HG03060 (cell line): ENCODE measurements around the gene COL25A1.
"Not testable (repeated sequence)": the region's sequence is repeated elsewhere in the genome, so short reads cannot be mapped to it uniquely, and the experiment has no call there.

Experiments
- ATAC-seq: cut with Tn5 transposase; IDR thresholded peaks from one replicate; pipeline ENCODE4 v1.9.1; 2021; ENCODE audit warnings: low read depth, moderate number of reproducible peaks; ENCODE audit not compliant: unreplicated experiment

COL25A1 gene

GRCh38 chr4:109134268-109134667 lies 168.2 kb downstream of the COL25A1 start:
- no peak for ATAC-seq

DNA sequence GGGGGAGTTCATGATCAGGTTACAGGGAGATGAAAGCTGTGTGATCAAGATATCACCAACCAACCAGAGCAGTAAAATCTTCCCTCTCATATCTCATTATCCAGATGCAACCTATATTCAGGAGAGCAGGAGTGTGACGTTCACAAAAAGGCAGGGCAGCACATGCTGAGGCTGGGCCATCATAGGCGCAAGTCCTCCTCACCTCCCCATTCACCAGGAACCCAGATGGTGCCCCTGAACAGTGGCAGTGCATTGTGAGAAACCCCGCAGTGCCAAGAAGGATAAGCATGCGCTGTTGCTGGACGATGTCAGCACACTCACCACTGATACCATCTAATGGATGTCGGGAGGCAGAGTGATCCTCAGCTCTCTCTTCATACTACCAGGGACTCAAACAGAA lies 170.9 kb downstream of the COL25A1 start:
- no peak for ATAC-seq

DNA sequence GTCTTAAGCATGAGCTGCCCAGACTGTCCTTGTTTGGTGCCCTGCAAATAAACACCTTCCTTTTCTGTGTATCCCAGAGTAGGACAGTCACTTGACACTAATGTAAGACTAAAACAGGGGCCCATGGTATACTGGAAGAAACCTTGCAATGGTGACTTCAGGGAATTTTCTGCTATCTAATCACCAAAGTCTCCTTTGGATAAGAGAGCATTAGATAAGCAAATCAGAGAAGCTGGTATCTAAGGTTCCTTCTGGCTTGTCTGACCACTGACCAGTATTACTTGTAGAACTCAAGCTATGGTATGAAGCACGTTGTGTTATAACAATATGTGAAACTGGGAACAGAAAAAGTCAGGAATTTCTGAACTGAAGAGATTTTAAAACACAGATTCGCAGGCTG lies 173.9 kb downstream of the COL25A1 start:
- ATAC-seq = no peak

DNA sequence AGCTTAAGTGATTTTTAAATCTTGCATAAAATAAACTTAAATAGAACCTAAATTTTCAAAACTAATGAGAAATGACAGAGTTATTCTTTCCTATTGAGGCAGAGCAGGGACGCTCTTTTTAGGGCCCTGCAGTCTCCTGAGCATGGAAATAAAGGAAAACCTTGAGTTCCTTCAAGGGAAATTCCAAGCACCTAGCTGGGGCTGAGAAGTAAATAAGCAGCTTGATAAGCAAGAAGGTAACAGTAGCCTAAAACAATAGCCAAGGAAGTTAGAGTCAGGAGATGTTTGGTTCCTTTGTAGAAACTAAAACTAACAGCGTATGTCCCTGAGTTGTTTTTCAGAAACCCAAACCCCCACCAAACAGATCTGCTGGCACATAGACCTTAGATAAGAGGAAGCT lies 174.6 kb downstream of the COL25A1 start:
- ATAC-seq = no peak

DNA sequence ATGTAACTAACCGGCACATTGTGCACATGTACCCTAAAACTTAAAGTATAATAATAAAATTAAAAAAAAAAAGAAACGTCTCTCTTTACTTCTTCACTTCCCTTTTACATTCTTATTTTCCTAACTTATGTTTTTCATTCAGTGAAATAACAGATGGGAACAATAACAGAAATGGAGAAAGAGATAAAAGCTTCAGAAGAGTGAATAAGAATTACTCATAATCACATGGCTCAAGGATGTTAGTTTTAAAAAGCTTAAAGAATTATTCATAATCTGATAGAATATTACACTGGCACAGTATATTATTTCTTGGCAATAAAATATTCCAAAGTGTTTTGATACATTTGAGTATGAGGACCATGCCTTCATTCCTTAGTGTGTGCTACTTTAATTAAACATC lies 175.6 kb downstream of the COL25A1 start:
- no peak for ATAC-seq

- ATAC-seq = no peak
Measured at GRCh38 chr4:109125084-109125483, 177.4 kb downstream of the COL25A1 start.

GRCh38 chr4:109123951-109124350 lies 178.5 kb downstream of the COL25A1 start:
- no peak for ATAC-seq

DNA sequence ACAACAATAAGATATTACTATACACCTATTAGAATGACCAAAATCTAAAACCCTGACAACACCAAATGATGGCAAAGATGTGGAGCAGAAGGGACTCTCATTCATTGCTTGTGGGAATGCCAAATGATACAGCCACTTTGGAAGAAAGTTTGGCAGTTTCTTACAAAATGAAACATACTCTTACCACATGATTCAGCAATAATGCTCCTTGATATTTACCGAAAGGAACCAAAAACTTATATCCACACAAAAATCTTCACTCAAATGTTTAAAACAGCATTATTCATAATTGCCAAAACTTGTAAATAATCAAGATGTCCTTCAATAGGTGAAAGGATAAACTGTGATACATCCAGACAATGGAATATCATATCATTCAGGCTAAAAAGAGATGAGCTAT lies 180.9 kb downstream of the COL25A1 start:
- ATAC-seq = no peak

- no peak for ATAC-seq
Measured at GRCh38 chr4:109119852-109120251, 182.6 kb downstream of the COL25A1 start.

DNA sequence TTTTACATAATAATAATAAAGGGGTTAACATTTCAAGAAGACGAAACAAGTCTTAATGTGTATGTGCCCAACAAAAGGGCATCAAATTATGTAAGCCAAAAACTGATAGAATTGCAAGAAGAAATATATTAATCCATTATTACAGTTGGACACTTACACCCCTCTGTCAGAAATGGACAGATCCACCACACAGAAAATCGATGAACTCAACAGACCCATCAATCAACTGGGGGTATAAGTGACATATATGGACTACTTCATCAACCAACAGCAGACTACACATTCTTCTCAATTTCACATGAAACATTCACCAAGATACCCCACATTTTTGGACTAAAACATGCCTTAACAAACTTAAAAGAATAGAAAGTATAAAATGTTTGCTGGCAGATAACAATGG lies 183.8 kb downstream of the COL25A1 start:
- ATAC-seq = no peak

DNA sequence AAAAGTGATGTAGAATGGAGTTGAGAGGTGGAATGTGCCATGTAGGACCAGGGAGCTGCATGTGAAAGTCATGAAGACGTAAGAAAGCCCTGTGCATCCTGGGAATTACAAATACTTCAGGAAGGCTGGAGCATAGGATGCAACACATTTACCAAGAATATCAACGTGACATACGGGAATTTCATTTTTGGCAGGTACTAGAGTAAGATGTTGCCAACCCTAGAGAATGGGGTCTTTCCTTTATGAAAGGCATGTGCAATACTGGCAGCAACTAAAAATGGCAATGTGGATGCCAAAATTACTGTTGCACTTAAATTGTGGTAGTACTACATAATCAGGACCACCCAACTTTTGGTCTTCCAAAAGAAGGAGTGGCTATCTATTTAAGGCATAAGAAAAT lies 188.0 kb downstream of the COL25A1 start:
- no peak for ATAC-seq

DNA sequence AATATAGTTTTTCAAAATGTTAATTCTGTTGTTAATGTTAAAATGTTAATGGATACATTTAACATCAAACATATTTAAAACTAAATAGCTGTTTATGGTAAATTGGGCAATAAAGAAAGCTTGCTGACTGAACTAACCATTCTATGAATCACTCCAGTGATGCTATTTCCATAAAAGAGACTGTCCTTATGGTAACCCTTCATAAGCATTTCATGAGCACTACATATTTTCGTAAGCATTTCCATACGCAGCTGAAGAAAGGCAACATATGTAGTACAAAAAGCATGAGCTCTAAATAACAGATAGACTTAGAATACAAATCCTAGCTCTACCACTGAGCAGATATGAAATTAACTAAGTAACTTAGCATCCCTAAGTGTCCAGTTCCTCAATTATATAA lies 188.9 kb downstream of the COL25A1 start:
- ATAC-seq = no peak

- no peak for ATAC-seq
Measured at GRCh38 chr4:109111031-109111430, 191.4 kb downstream of the COL25A1 start.

DNA sequence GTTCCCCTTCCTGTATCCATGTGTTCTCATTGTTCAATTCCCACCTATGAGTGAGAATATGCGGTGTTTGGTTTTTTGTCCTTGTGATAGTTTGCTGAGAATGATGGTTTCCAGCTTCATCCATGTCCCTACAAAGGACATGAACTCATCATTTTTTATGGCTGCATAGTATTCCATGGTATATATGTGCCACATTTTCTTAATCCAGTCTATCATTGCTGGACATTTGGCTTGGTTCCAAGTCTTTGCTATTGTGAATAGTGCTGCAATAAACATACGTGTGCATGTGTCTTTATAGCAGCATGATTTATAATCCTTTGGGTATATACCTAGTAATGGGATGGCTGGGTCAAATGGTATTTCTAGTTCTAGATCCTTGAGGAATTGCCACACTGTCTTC lies 194.2 kb downstream of the COL25A1 start:
- not testable (repeated sequence) for ATAC-seq

DNA sequence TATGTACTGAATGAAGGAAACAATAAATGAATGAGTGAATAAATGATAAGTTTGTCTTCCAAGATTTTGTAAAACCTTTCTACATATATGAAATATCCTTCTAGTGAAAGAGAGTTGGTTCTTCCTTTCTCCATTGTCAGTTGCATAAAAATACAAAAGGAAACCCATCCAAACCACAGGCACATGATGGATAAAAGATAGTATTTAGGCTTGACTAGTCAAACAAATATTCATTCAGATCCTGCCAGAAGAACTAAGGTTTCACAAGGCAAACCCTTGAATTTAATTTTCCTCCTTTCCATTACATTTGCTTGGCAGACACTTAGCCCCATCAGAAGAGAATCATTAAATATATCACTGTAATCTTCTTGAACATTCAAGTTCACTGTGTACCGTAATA lies 208.4 kb downstream of the COL25A1 start:
- ATAC-seq = no peak

DNA sequence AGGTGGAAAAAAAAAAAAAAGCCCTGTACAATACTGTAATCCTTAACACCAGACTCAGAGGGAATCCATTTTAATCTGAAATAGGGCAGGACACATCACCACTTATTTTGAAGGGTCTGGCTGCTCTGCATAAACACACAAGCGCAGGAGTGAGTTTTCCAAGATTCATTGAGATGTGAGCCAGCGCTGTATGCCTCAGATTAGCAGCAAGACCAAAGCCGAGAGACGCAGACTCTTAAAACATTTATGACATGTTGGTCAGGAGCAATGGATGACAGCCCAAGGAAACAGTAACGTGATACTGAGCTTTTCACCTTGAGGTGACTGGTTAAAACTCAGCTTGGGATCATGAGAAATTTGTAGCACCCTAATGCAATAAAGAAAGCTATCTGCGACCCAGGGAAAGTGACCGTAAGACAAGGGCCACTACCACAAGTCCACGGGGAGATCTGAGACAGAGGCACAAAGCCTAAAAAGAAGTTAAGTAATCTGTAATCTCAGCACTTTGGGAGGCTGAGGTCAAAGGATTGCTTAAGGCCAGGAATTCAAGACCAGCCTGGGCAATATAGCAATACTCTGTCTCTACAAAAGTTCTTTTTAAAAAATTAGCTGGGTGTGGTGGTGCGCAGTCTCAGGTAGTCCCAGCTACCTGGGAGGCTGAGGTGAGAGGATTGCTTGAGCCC lies 210.6 kb downstream of the COL25A1 start:
- no peak for ATAC-seq

GRCh38 chr4:109083911-109084310 lies 218.5 kb downstream of the COL25A1 start:
- no peak for ATAC-seq

DNA sequence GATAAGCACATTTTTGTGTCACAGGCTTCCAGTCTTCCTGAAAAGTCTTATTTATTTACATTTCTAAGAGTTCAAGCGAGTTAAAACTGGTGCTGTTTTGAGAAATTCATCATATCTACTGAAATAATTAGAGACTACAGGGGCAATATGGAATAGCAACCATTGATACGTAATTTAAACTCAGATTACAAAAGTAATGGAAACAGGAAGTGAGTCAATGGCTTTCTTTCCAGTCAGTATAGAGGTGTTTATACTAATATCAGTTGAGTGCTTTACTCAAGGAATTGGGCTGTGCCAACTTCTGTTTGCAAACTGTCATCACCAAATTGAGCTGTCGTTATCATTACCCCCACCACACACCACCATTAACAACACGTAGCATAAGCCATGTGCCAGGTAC lies 222.7 kb downstream of the COL25A1 start:
- no peak for ATAC-seq

DNA sequence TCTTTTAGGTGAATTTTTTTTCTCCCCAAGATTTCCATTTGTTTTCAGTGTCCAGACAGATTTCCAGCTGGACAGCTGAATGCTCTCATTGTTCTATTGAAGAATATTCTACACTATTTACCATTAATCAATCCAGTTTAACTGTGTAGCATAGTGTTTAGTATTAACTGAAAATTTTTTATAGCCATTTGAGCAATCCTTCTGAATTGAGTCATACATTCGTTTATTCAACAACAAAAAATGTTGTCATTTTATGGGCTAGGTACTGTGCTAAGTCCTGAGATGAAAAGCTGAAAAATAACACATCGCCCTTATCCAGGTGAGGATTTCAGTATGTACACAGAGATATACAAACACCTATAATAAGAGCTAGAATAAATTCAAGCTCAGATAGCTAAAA lies 223.3 kb downstream of the COL25A1 start:
- ATAC-seq = no peak

DNA sequence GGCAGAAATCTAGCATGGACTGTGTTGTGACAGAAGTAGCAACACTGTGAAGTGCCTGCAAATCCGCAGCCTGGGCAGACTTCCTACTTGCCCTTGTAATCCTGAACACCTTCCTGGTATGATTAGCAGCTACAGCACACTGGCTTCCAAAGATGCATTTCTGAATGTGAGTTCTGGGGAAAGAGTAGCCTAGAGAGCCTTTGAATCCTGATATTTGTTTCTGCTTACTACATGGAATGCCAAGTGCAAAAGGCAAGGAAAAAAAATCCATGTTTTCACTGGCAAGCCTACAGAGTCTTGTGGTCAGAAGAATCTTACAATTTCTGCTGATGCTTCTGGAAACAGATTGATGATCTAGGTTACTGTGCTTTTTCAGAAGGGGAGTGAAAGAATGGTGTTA lies 223.7 kb downstream of the COL25A1 start:
- ATAC-seq = no peak

GRCh38 chr4:109077505-109077904 lies 225.0 kb downstream of the COL25A1 start:
- no peak for ATAC-seq

DNA sequence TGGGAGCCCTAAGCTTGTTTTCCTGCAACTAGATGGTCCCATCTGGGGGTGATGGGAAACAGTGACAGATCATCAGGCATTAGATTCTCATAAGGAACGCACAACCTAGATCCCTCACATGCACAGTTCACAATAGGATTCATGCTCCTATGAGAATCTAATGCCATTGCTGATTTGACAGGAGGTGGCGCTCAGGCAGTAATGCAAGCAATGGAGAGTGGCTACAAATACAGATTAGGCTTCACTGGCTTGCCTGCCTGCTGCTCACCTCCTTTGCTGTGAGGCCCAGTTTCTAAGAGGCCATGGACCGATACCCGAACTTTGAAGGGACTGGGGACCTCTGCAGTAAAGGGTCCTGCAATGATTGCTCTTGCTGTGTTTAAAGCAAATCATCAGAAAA lies 225.7 kb downstream of the COL25A1 start:
- not testable (repeated sequence) for ATAC-seq

GRCh38 chr4:109075621-109076020 lies 226.8 kb downstream of the COL25A1 start:
- ATAC-seq = no peak
